MM.1S (cell line): ENCODE data around the gene FGD4.

Experiments used
- DNase-seq: peaks from one replicate; pipeline ENCODE4 v3.0.0-alpha.2; 2015
- H2AFZ ChIP-seq: fragments of 300-600 bp; sonication (generic); 2 replicates; pipeline ENCODE4 v1.6.0; 2016; ENCODE audit warnings: antibody characterized with exemption, low read length
- H3F3A ChIP-seq: fragments of 300-600 bp; sonication (generic); 2 replicates; pipeline ENCODE4 v1.6.1; 2016; ENCODE audit warnings: mild to moderate bottlenecking, antibody characterized with exemption, low read length, moderate library complexity, mixed read lengths; ENCODE audit not compliant: insufficient read depth
- H3K27ac ChIP-seq: fragments of 300-600 bp; sonication (generic); 2 replicates; pipeline ENCODE4 v1.5.1; 2016; ENCODE audit warnings: mild to moderate bottlenecking, low read length
- H3K27me3 ChIP-seq: fragments of 300-600 bp; sonication (generic); replicated peaks from 2 replicates; pipeline ENCODE4 v1.6.0; 2016; ENCODE audit warnings: low read length; ENCODE audit not compliant: insufficient read depth
- H3K36me3 ChIP-seq: fragments of 300-600 bp; sonication (generic); replicated peaks from 2 replicates; pipeline ENCODE4 v1.6.1; 2016; ENCODE audit warnings: mild to moderate bottlenecking, low read length, mixed read lengths; ENCODE audit not compliant: insufficient read depth
- H3K4me1 ChIP-seq: fragments of 300-600 bp; sonication (generic); 2 replicates; pipeline ENCODE4 v1.6.1; 2016; ENCODE audit warnings: low read length, mixed read lengths
- H3K4me2 ChIP-seq: fragments of 300-600 bp; sonication (generic); 2 replicates; pipeline ENCODE4 v1.6.0; 2016; ENCODE audit warnings: low read depth, low read length
- H3K4me3 ChIP-seq: fragments of 300-600 bp; sonication (generic); 2 replicates; pipeline ENCODE4 v1.5.1; 2016; ENCODE audit warnings: low read length, mixed read lengths
- H3K79me2 ChIP-seq: fragments of 300-600 bp; sonication (generic); 2 replicates; pipeline ENCODE4 v1.6.1; 2016; ENCODE audit warnings: mixed run types, low read length, mixed read lengths
- H3K9ac ChIP-seq: fragments of 300-600 bp; sonication (generic); 2 replicates; pipeline ENCODE4 v1.6.1; 2016; ENCODE audit warnings: low read length, mixed read lengths
- H3K9me2 ChIP-seq: fragments of 300-600 bp; sonication (generic); replicated peaks from 2 replicates; pipeline ENCODE4 v1.6.1; 2016; ENCODE audit warnings: mild to moderate bottlenecking, low read length, mixed read lengths; ENCODE audit not compliant: insufficient read depth
- H3K9me3 ChIP-seq: fragments of 300-600 bp; sonication (generic); replicated peaks from 2 replicates; pipeline ENCODE4 v1.6.1; 2016; ENCODE audit warnings: mild to moderate bottlenecking, low read length, mixed read lengths; ENCODE audit not compliant: insufficient read depth
- H4K20me1 ChIP-seq: fragments of 300-600 bp; sonication (generic); 2 replicates; pipeline ENCODE4 v1.6.1; 2016; ENCODE audit warnings: mild to moderate bottlenecking, low read length, moderate library complexity, mixed read lengths; ENCODE audit not compliant: insufficient read depth
- CTCF ChIP-seq: fragments of 300-600 bp; sonication (generic); IDR thresholded peaks from 2 replicates; pipeline ENCODE4 v1.5.1; 2016; ENCODE audit warnings: antibody characterized with exemption, low read length, mixed read lengths
- EZH2 ChIP-seq: fragments of 300-600 bp; sonication (generic); optimal IDR thresholded peaks from 2 replicates; pipeline ENCODE3; 2017; ENCODE audit warnings: low read depth, mild to moderate bottlenecking, antibody characterized with exemption, low read length, mixed read lengths
- EZH2phosphoT487 ChIP-seq: fragments of 300-600 bp; sonication (generic); IDR thresholded peaks from 2 replicates; pipeline ENCODE4 v1.6.1; 2018; ENCODE audit warnings: antibody characterized with exemption, low read length

The FGD4 gene

GRCh38 chr12:32460638-32461037 is 61.3 kb downstream of the FGD4 start:
- TF ChIP-seq EZH2, result no peak
- TF ChIP-seq CTCF, result no peak
- TF ChIP-seq EZH2phosphoT487, result no peak
- no peak overlapping the region for H2AFZ ChIP-seq
- H3K36me3 ChIP-seq, result no peaks in the 10 kb centered on the region
- H3K4me2 ChIP-seq, result no peak overlapping the region
- H3K27me3 ChIP-seq, result no peaks in the 10 kb centered on the region
- DNase-seq, result no peak
- H3K9me3 ChIP-seq, result no peaks in the 10 kb centered on the region
- no peaks in the 10 kb centered on the region for H4K20me1 ChIP-seq
- no peak overlapping the region for H3K4me3 ChIP-seq
- H3F3A ChIP-seq, result peaks cover 45% of the 10 kb centered on the region
- peaks cover 38% of the 10 kb centered on the region for H3K79me2 ChIP-seq
- H3K9ac ChIP-seq, result no peak overlapping the region
- H3K9me2 ChIP-seq, result no peaks in the 10 kb centered on the region
- peaks cover 49% of the 10 kb centered on the region for H3K4me1 ChIP-seq
- H3K27ac ChIP-seq, result no peak overlapping the region

- peak overlapping the region; percentile 96 for H3K27ac ChIP-seq
Measured at GRCh38 chr12:32462908-32463307, 63.5 kb downstream of the FGD4 start.

GRCh38 chr12:32466187-32466586 is 66.8 kb downstream of the FGD4 start:
- H3K36me3 ChIP-seq, result no peaks in the 10 kb centered on the region
- no peak overlapping the region for H3K4me3 ChIP-seq
- H3K27me3 ChIP-seq, result no peaks in the 10 kb centered on the region
- peaks cover 46% of the 10 kb centered on the region for H3F3A ChIP-seq
- H3K79me2 ChIP-seq, result peaks cover 17% of the 10 kb centered on the region; the same call in 1 of the 2 replicates
- H3K9me2 ChIP-seq, result no peaks in the 10 kb centered on the region
- H3K4me1 ChIP-seq, result peaks cover 57% of the 10 kb centered on the region
- H2AFZ ChIP-seq, result no peak overlapping the region
- no peak overlapping the region for H3K4me2 ChIP-seq
- H3K9me3 ChIP-seq, result no peaks in the 10 kb centered on the region
- no peaks in the 10 kb centered on the region for H4K20me1 ChIP-seq
- no peak for DNase-seq
- no peak for TF ChIP-seq CTCF
- TF ChIP-seq EZH2phosphoT487, result no peak
- no peak for TF ChIP-seq EZH2
- H3K27ac ChIP-seq, result no peak overlapping the region
- no peak overlapping the region for H3K9ac ChIP-seq

More at GRCh38 chr12:32462908-32463307, 63.5 kb downstream of the FGD4 start:
- H3K27me3 ChIP-seq, result no peaks in the 10 kb centered on the region
- peak; percentile 85 for DNase-seq
- H3K9me3 ChIP-seq, result no peaks in the 10 kb centered on the region
- H3K4me2 ChIP-seq, result peak overlapping the region; percentile 64
- H2AFZ ChIP-seq, result peak overlapping the region; percentile 44
- peaks cover 34% of the 10 kb centered on the region for H3F3A ChIP-seq
- peaks cover 45% of the 10 kb centered on the region for H3K4me1 ChIP-seq
- no peak for TF ChIP-seq CTCF
- TF ChIP-seq EZH2phosphoT487, result no peak
- TF ChIP-seq EZH2, result no peak
- H3K36me3 ChIP-seq, result no peaks in the 10 kb centered on the region
- peaks cover 31% of the 10 kb centered on the region for H3K79me2 ChIP-seq
- H3K9ac ChIP-seq, result peak overlapping the region; percentile 71
- H3K9me2 ChIP-seq, result no peaks in the 10 kb centered on the region
- H3K4me3 ChIP-seq, result no peak overlapping the region
- H4K20me1 ChIP-seq, result no peaks in the 10 kb centered on the region
